Mucosa of rectum (tissue), 2 donors: ENCODE results near the gene PLA2G4C.

Experiments
- H3K27ac ChIP-seq, 2 donors: one replicate each; pipeline ENCODE4 v1.7.0; 2013; ENCODE audit warnings: inconsistent platforms in 2 of 2, low read depth in 2 of 2, low read length in 2 of 2
- H3K27me3 ChIP-seq, 2 donors: one replicate each; pipeline ENCODE4 v1.7.0; 2013; ENCODE audit warnings: low read length in 2 of 2; ENCODE audit not compliant: control insufficient read depth in 2 of 2, insufficient read depth in 2 of 2
- H3K36me3 ChIP-seq, 2 donors: one replicate each; pipeline ENCODE4 v1.7.0; 2013; ENCODE audit warnings: low read length in 2 of 2; ENCODE audit not compliant: control insufficient read depth in 2 of 2, insufficient read depth in 2 of 2
- H3K4me1 ChIP-seq, 2 donors: one replicate each; pipeline ENCODE4 v1.7.0; 2013; ENCODE audit warnings: low read length in 2 of 2, mild to moderate bottlenecking in 1 of 2; ENCODE audit not compliant: control insufficient read depth in 2 of 2, insufficient read depth in 2 of 2
- H3K4me3 ChIP-seq, 2 donors: one replicate each; pipeline ENCODE4 v1.7.0; 2013; ENCODE audit warnings: low read length in 2 of 2
- H3K9ac ChIP-seq, 2 donors: one replicate each; pipeline ENCODE4 v1.7.0; 2013; ENCODE audit warnings: low read length in 2 of 2, low read depth in 1 of 2, mild to moderate bottlenecking in 1 of 2
- H3K9me3 ChIP-seq, 2 donors: one replicate each; pipeline ENCODE4 v1.7.0; 2013; ENCODE audit warnings: low read length in 2 of 2; ENCODE audit not compliant: control insufficient read depth in 2 of 2
- donor health status: healthy.
- donor health status: Normal muscosa, but diverticular disease.

Gene PLA2G4C

GRCh38 chr19:48110350-48110966 is at the start of gene PLA2G4C:
TSS of gene PLA2G4C (minus strand) at chr19:48110817. CDS start at chr19:48106529, 4,288 bp downstream.
- H3K27me3 ChIP-seq: no peaks in the 10 kb centered on the region
- H3K9ac ChIP-seq: peak within 1 kb of the TSS; percentile 57 to 87
- peaks cover 6 to 8% of the 10 kb centered on the region in 2 donors for H3K4me1 ChIP-seq
- H3K4me3 ChIP-seq: peak within 1 kb of the TSS; percentile 44 to 79
- peak within 1 kb of the TSS; percentile 77 to 88 for H3K27ac ChIP-seq
- no peaks in the 10 kb centered on the region for H3K9me3 ChIP-seq
- no peaks in the 10 kb centered on the region for H3K36me3 ChIP-seq

- Histone ChIP-seq H3K4me1 (no peaks in the 10 kb centered on the region), H3K36me3 (peaks cover 11 to 17% of the 10 kb centered on the region in 2 donors), H3K9ac (no peak overlapping the region), H3K27me3 (no peaks in the 10 kb centered on the region), H3K27ac (no peak overlapping the region), H3K4me3 (no peak overlapping the region), H3K9me3 (no peaks in the 10 kb centered on the region)
Measured at GRCh38 chr19:48158210-48158790, 47.7 kb upstream of the PLA2G4C start.

- H3K9ac ChIP-seq: no peak overlapping the region
- no peaks in the 10 kb centered on the region for H3K27me3 ChIP-seq
- no peaks in the 10 kb centered on the region for H3K4me1 ChIP-seq
- H3K36me3 ChIP-seq: peaks cover 4 to 14% of the 10 kb centered on the region in 2 donors
- no peaks in the 10 kb centered on the region for H3K9me3 ChIP-seq
- H3K27ac ChIP-seq: no peak overlapping the region
- H3K4me3 ChIP-seq: no peak overlapping the region
Measured at GRCh38 chr19:48154003-48154402, 43.4 kb upstream of the PLA2G4C start.

GRCh38 chr19:48152551-48152950 is 41.9 kb upstream of the PLA2G4C start:
- Histone ChIP-seq H3K4me1 (no peaks in the 10 kb centered on the region), H3K27ac (no peak overlapping the region), H3K9ac (no peak overlapping the region), H3K36me3 (peaks cover 3 to 13% of the 10 kb centered on the region in 2 donors), H3K4me3 (no peak overlapping the region), H3K9me3 (no peaks in the 10 kb centered on the region), H3K27me3 (no peaks in the 10 kb centered on the region)

GRCh38 chr19:48149430-48149829 is 38.8 kb upstream of the PLA2G4C start:
- no peaks in the 10 kb centered on the region for H3K9me3 ChIP-seq
- no peaks in the 10 kb centered on the region for H3K4me1 ChIP-seq
- H3K9ac ChIP-seq: no peak overlapping the region
- no peak overlapping the region for H3K4me3 ChIP-seq
- no peaks in the 10 kb centered on the region for H3K27me3 ChIP-seq
- peaks cover 3 to 10% of the 10 kb centered on the region in 2 donors for H3K36me3 ChIP-seq
- H3K27ac ChIP-seq: no peak overlapping the region

GRCh38 chr19:48148576-48148975 is 38.0 kb upstream of the PLA2G4C start:
- Histone ChIP-seq H3K27me3 (no peaks in the 10 kb centered on the region), H3K4me3 (no peak overlapping the region), H3K9ac (no peak overlapping the region), H3K36me3 (peaks cover 3 to 10% of the 10 kb centered on the region in 2 donors), H3K9me3 (no peaks in the 10 kb centered on the region), H3K27ac (no peak overlapping the region), H3K4me1 (no peaks in the 10 kb centered on the region)

- H3K27me3 ChIP-seq: no peaks in the 10 kb centered on the region
- peaks cover 3 to 14% of the 10 kb centered on the region in 2 donors for H3K36me3 ChIP-seq
- no peaks in the 10 kb centered on the region for H3K9me3 ChIP-seq
- H3K27ac ChIP-seq: no peak overlapping the region
- H3K4me3 ChIP-seq: no peak overlapping the region
- H3K9ac ChIP-seq: no peak overlapping the region
- H3K4me1 ChIP-seq: no peaks in the 10 kb centered on the region
Measured at GRCh38 chr19:48147597-48148175, 37.1 kb upstream of the PLA2G4C start.

GRCh38 chr19:48139053-48139452 is 28.4 kb upstream of the PLA2G4C start:
- H3K27me3 ChIP-seq: no peaks in the 10 kb centered on the region
- no peak overlapping the region for H3K9ac ChIP-seq
- no peaks in the 10 kb centered on the region for H3K4me1 ChIP-seq
- H3K9me3 ChIP-seq: no peaks in the 10 kb centered on the region
- no peak overlapping the region for H3K4me3 ChIP-seq
- H3K36me3 ChIP-seq: peaks cover 5 to 9% of the 10 kb centered on the region in 2 donors
- no peak overlapping the region for H3K27ac ChIP-seq

GRCh38 chr19:48137411-48137810 is 26.8 kb upstream of the PLA2G4C start:
- H3K27ac ChIP-seq: no peak overlapping the region
- no peaks in the 10 kb centered on the region for H3K4me1 ChIP-seq
- no peak overlapping the region for H3K4me3 ChIP-seq
- H3K9me3 ChIP-seq: no peaks in the 10 kb centered on the region
- H3K9ac ChIP-seq: no peak overlapping the region
- peaks cover 5% of the 10 kb centered on the region in 2 donors for H3K36me3 ChIP-seq
- H3K27me3 ChIP-seq: no peaks in the 10 kb centered on the region

GRCh38 chr19:48136547-48136946 is 25.9 kb upstream of the PLA2G4C start:
- Histone ChIP-seq H3K4me1 (no peaks in the 10 kb centered on the region), H3K27ac (no peak overlapping the region), H3K4me3 (no peak overlapping the region), H3K36me3 (peaks cover 5 to 7% of the 10 kb centered on the region in 2 donors), H3K9me3 (no peaks in the 10 kb centered on the region), H3K9ac (no peak overlapping the region), H3K27me3 (no peaks in the 10 kb centered on the region)
